ENCODE measurements around the gene TSPYL2. TPM values are rescaled to one million over a fixed set of nuclear protein-coding genes. Genes with fewer than 3 reads are reported as not detected.

TSPYL2 gene
- total RNA-seq, 2 donors from 2014 or later: 16.6 to 25.1 TPM

GRCh38 chrX:53126377-53126776 lies 44.2 kb downstream of the TSPYL2 start:
- Histone ChIP-seq H3K4me1 (ENCODE audit: control insufficient read depth, insufficient read depth, low read length) (no peaks in the 10 kb centered on the region), H3K36me3 (ENCODE audit: control insufficient read depth, insufficient read depth, low read length) (no peaks in the 10 kb centered on the region), H3K9ac (ENCODE audit: extremely low read depth, low read length, poor library complexity, severe bottlenecking) (no peak overlapping the region), H3K9me3 (ENCODE audit: control insufficient read depth, low read length) (peaks cover 12% of the 10 kb centered on the region), H3K27ac (ENCODE audit: low read depth, low read length) (no peak overlapping the region), H3K4me3 (ENCODE audit: low read length) (no peak overlapping the region), H3K27me3 (ENCODE audit: control insufficient read depth, insufficient read depth, low read length, poor library complexity, severe bottlenecking) (no peaks in the 10 kb centered on the region)
- Mint-ChIP-seq H3K27me3 (ENCODE audit: insufficient read depth) (no peaks in the 10 kb centered on the region), H3K4me1 (no peaks in the 10 kb centered on the region), H3K27ac (no peak overlapping the region), H3K4me3 (no peak overlapping the region), H3K9me3 (peaks cover 33% of the 10 kb centered on the region), H3K36me3 (ENCODE audit: low read depth) (peaks cover 2% of the 10 kb centered on the region)
- no peak for DNase-seq
- WGBS, 2 experiments (ENCODE audit: insufficient coverage in 1 of 2, insufficient read length in 1 of 2): no CpG with 5 or more reads among the region's 2 CpGs
- no peak for TF ChIP-seq CTCF (conservative IDR thresholded peaks at IDR 0.05)

- Histone ChIP-seq H3K4me1 (ENCODE audit: control insufficient read depth, insufficient read depth, low read length) (no peaks in the 10 kb centered on the region), H3K9me3 (ENCODE audit: control insufficient read depth, low read length) (peaks cover 12% of the 10 kb centered on the region), H3K27ac (ENCODE audit: low read depth, low read length) (no peak overlapping the region), H3K9ac (ENCODE audit: extremely low read depth, low read length, poor library complexity, severe bottlenecking) (no peak overlapping the region), H3K36me3 (ENCODE audit: control insufficient read depth, insufficient read depth, low read length) (no peaks in the 10 kb centered on the region), H3K4me3 (ENCODE audit: low read length) (no peak overlapping the region), H3K27me3 (ENCODE audit: control insufficient read depth, insufficient read depth, low read length, poor library complexity, severe bottlenecking) (no peaks in the 10 kb centered on the region)
- H3K27ac Mint-ChIP-seq: no peak overlapping the region
- no peaks in the 10 kb centered on the region for H3K27me3 Mint-ChIP-seq (ENCODE audit: insufficient read depth)
- no peak for DNase-seq
- no peaks in the 10 kb centered on the region for H3K4me1 Mint-ChIP-seq
- 80 to 89% methylated on average over 2 to 3 of the region's 3 CpGs for WGBS, 2 experiments (ENCODE audit: insufficient coverage in 1 of 2, insufficient read length in 1 of 2)
- no peak overlapping the region for H3K4me3 Mint-ChIP-seq
- peaks cover 2% of the 10 kb centered on the region for H3K36me3 Mint-ChIP-seq (ENCODE audit: low read depth)
- peaks cover 43% of the 10 kb centered on the region for H3K9me3 Mint-ChIP-seq
- TF ChIP-seq CTCF (conservative IDR thresholded peaks at IDR 0.05): no peak
Observed at GRCh38 chrX:53128097-53128749, 46.1 kb downstream of the TSPYL2 start.

- H3K4me3 Mint-ChIP-seq: no peak overlapping the region
Observed at GRCh38 chrX:53133400-53133799, 51.2 kb downstream of the TSPYL2 start.

More at GRCh38 chrX:53133400-53133799, 51.2 kb downstream of the TSPYL2 start:
- Histone ChIP-seq H3K4me1 (ENCODE audit: control insufficient read depth, insufficient read depth, low read length) (no peaks in the 10 kb centered on the region), H3K9ac (ENCODE audit: extremely low read depth, low read length, poor library complexity, severe bottlenecking) (no peak overlapping the region), H3K36me3 (ENCODE audit: control insufficient read depth, insufficient read depth, low read length) (no peaks in the 10 kb centered on the region), H3K27ac (ENCODE audit: low read depth, low read length) (no peak overlapping the region), H3K9me3 (ENCODE audit: control insufficient read depth, low read length) (no peaks in the 10 kb centered on the region), H3K27me3 (ENCODE audit: control insufficient read depth, insufficient read depth, low read length, poor library complexity, severe bottlenecking) (no peaks in the 10 kb centered on the region), H3K4me3 (ENCODE audit: low read length) (no peak overlapping the region)
- TF ChIP-seq CTCF (conservative IDR thresholded peaks at IDR 0.05): no peak
- Mint-ChIP-seq H3K36me3 (ENCODE audit: low read depth) (peaks cover 2% of the 10 kb centered on the region), H3K27ac (no peak overlapping the region), H3K4me1 (no peaks in the 10 kb centered on the region), H3K9me3 (peaks cover 36% of the 10 kb centered on the region), H3K27me3 (ENCODE audit: insufficient read depth) (no peaks in the 10 kb centered on the region)
- DNase-seq: no peak
- 100% methylated on average over 1 of the region's 4 CpGs; no CpG with 5 or more reads in 1 of the 2 experiments for WGBS, 2 experiments (ENCODE audit: insufficient coverage in 1 of 2, insufficient read length in 1 of 2)
